ENCODE results near the gene ZNF592. TPM values are rescaled to one million over a fixed set of nuclear protein-coding genes. Genes with fewer than 3 reads are reported as not detected.
A peak's percentile ranks its signal among the peaks of the same experiment; 100 is the strongest.

The ZNF592 gene
- total RNA-seq, 3 donors from 2014 or later: 29.4 to 35.3 (median 33.4) TPM

- intact Hi-C loops (cut with DNase I, micrococcal nuclease): no loop called here
- no peaks in the 10 kb centered on the region for H3K36me3 ChIP-seq (ENCODE audit: low read depth)
- no peak for DNase-seq
These were observed 10.6 kb downstream of the ZNF592 start for GRCh38 chr15:84759018-84759417.

GRCh38 chr15:84760219-84760618, 11.8 kb downstream of the ZNF592 start:
- no peak for ATAC-seq
- peaks cover 68% of the 10 kb centered on the region for H3K4me1 ChIP-seq (ENCODE audit: low read depth)
- no peak overlapping the region for H3K4me3 ChIP-seq
- TF ChIP-seq CTCF (IDR thresholded peaks at IDR 0.05): no peak
- no peaks in the 10 kb centered on the region for H3K36me3 ChIP-seq (ENCODE audit: low read depth)
- no peak for DNase-seq
- no peaks in the 10 kb centered on the region for H3K9me3 ChIP-seq
- intact Hi-C loops (cut with DNase I, micrococcal nuclease): no loop called here

More at GRCh38 chr15:84759018-84759417, 10.6 kb downstream of the ZNF592 start:
- ATAC-seq: peak; percentile 41
- no peaks in the 10 kb centered on the region for H3K9me3 ChIP-seq
- no peak for TF ChIP-seq CTCF (IDR thresholded peaks at IDR 0.05)
- H3K4me3 ChIP-seq: no peak overlapping the region
- H3K4me1 ChIP-seq (ENCODE audit: low read depth): peaks cover 74% of the 10 kb centered on the region

- Histone ChIP-seq H3K4me3 (no peak overlapping the region), H3K4me1 (ENCODE audit: low read depth) (peaks cover 56% of the 10 kb centered on the region), H3K36me3 (ENCODE audit: low read depth) (no peaks in the 10 kb centered on the region), H3K9me3 (no peaks in the 10 kb centered on the region)
- no peak for DNase-seq
- peak; percentile 14 for ATAC-seq
- intact Hi-C loops (cut with DNase I, micrococcal nuclease): no loop called here
- no peak for TF ChIP-seq CTCF (IDR thresholded peaks at IDR 0.05)
These were observed 13.3 kb downstream of the ZNF592 start for GRCh38 chr15:84761607-84762131.

- Histone ChIP-seq H3K9me3 (no peaks in the 10 kb centered on the region), H3K4me3 (no peak overlapping the region), H3K36me3 (ENCODE audit: low read depth) (no peaks in the 10 kb centered on the region), H3K4me1 (ENCODE audit: low read depth) (peaks cover 46% of the 10 kb centered on the region)
- intact Hi-C loops (cut with DNase I, micrococcal nuclease): no loop called here
- no peak for TF ChIP-seq CTCF (IDR thresholded peaks at IDR 0.05)
- ATAC-seq: peak; percentile 27
- no peak for DNase-seq
These were observed 14.6 kb downstream of the ZNF592 start for GRCh38 chr15:84762840-84763572.

GRCh38 chr15:84764585-84764984, 16.2 kb downstream of the ZNF592 start:
- intact Hi-C loops (cut with DNase I, micrococcal nuclease): no loop called here
- ATAC-seq (peak; percentile 62), DNase-seq (no peak)
- no peaks in the 10 kb centered on the region for H3K36me3 ChIP-seq (ENCODE audit: low read depth)
- H3K4me1 ChIP-seq (ENCODE audit: low read depth): peaks cover 31% of the 10 kb centered on the region
- no peaks in the 10 kb centered on the region for H3K9me3 ChIP-seq
- H3K4me3 ChIP-seq: no peak overlapping the region
- no peak for TF ChIP-seq CTCF (IDR thresholded peaks at IDR 0.05)

All from mucosa of descending colon (tissue), 3 donors.